ENCODE results near the gene ZFHX2. TPM values are rescaled to one million over a fixed set of nuclear protein-coding genes. Genes with fewer than 3 reads are reported as not detected.
A peak's percentile ranks its signal among the peaks of the same experiment; 100 is the strongest.

Gene ZFHX2
- total and polyA plus RNA-seq, 2 of the 13 experiments (the other 11 are each of a cell fraction or from before 2014, with no cell fraction given): 0.17 to 0.44 TPM

DNA sequence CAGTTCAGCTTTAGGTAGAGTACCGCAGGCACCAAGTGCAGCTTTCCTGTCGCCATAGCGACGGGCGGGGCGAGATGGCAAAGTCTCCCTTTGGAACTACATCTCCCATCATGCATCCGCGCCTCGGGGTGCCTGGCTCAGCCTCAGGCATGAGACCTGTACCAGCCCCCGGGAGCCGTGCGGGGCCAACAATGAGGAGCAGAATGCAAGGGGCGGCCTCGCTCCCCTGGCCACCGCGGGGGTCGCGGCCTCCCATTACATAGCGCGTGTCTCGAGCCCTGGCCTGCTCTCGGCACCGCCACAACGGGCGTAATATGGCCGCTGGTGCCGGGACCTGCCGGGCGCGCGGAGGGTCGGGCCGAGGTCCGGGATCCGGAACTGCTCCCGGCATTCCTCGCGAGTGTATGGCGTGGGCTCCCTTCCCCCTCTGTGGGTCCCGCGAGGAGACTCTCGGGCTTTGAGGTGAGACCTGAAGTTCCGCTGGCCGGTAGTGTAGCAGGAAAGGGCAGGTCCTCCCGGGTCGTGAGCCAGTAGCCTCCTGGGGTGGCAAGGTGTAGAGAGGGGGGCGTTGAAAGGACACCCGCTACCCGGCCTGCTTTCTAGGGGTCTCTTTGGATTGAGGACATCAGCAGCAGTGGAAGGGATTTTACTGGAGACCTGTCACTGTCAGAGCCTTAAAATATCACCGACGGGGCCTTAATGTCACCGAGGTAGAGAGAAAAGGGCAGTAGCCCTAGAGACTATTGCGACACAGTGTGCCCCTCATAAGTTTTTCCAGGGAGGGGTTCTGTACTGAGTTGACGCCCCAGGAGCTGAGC, 4.5 kb upstream of the ZFHX2 start, which contains the start of gene THTPA (continued):
- peak; percentile 41; the same call in 1 of the 2 replicates for TF ChIP-seq MLX (CRISPR knock-in tag; IDR thresholded peaks at IDR 0.05)
- peak; percentile 94 for TF ChIP-seq ZBTB43 (CRISPR knock-in tag; conservative IDR thresholded peaks at IDR 0.05)
- TF ChIP-seq ARID5B (CRISPR knock-in tag; IDR thresholded peaks at IDR 0.05): peak; percentile 89
- peak; percentile 68; the same call in 1 of the 2 replicates for TF ChIP-seq BRF2 (CRISPR knock-in tag; IDR thresholded peaks at IDR 0.05)
- TF ChIP-seq ZMYM2 (CRISPR knock-in tag; IDR thresholded peaks at IDR 0.05): no peak; the same call in 1 of the 2 replicates
- TF ChIP-seq SRSF4 (IDR thresholded peaks at IDR 0.05; ENCODE audit: low read depth, low read length, poor library complexity, severe bottlenecking): no peak
- no peak for TF ChIP-seq SOX6 (IDR thresholded peaks at IDR 0.05)
- peak; percentile 86 for TF ChIP-seq SOX6 (CRISPR knock-in tag; IDR thresholded peaks at IDR 0.05)
- TF ChIP-seq ZNF333 (CRISPR knock-in tag; IDR thresholded peaks at IDR 0.05; ENCODE audit: borderline replicate concordance): peak; percentile 98
- TF ChIP-seq SRSF9 (IDR thresholded peaks at IDR 0.05; ENCODE audit: borderline replicate concordance, insufficient read depth, low read depth, low read length, poor library complexity, severe bottlenecking): no peak
- TF ChIP-seq CHCHD3 (CRISPR knock-in tag; IDR thresholded peaks at IDR 0.05): peak; percentile 96
- TF ChIP-seq ZNF83 (CRISPR knock-in tag; IDR thresholded peaks at IDR 0.05; ENCODE audit: borderline replicate concordance): peak; percentile 98
- TF ChIP-seq ZNF672 (CRISPR knock-in tag; IDR thresholded peaks at IDR 0.05): 0 out of 2 replicates have a peak, but pooled peaks have one; percentile 79
- peak; percentile 99 for TF ChIP-seq ZNF274 (CRISPR knock-in tag; IDR thresholded peaks at IDR 0.05)
- peak; percentile 100 for TF ChIP-seq RBFOX2 (IDR thresholded peaks at IDR 0.05; ENCODE audit: low read depth, low read length)

All from HepG2 (cell line).